CD4-positive, alpha-beta T cell treated with Interleukin-15 for 1 hour (primary cell): ENCODE data around the gene ZFR2.

Experiments used
- DNase-seq: peaks from one replicate; pipeline ENCODE4 v3.0.0-alpha.2; 2020

ZFR2 gene

GRCh38 chr19:3873151-3873550 lies 4.3 kb upstream of the ZFR2 start:
- DNase-seq = no peak

GRCh38 chr19:3867971-3868769 lies 668 bp downstream of the ZFR2 start:
- DNase-seq = no peak

- DNase-seq = no peak
Measured at GRCh38 chr19:3866910-3867638, 1.8 kb downstream of the ZFR2 start.

- no peak for DNase-seq
Measured at GRCh38 chr19:3863648-3864047, 5.2 kb downstream of the ZFR2 start.

GRCh38 chr19:3862826-3863500 lies 5.9 kb downstream of the ZFR2 start:
- DNase-seq = no peak

- no peak for DNase-seq
Measured at GRCh38 chr19:3860499-3860898, 8.3 kb downstream of the ZFR2 start.

GRCh38 chr19:3857449-3858003 lies 11.3 kb downstream of the ZFR2 start:
- DNase-seq = peak; percentile 67

- no peak for DNase-seq
Measured at GRCh38 chr19:3855320-3855719, 13.5 kb downstream of the ZFR2 start.

- peak; percentile 41 for DNase-seq
Measured at GRCh38 chr19:3852614-3853254, 16.1 kb downstream of the ZFR2 start.

GRCh38 chr19:3852177-3852511 lies 16.7 kb downstream of the ZFR2 start:
- no peak for DNase-seq

GRCh38 chr19:3851254-3852176 lies 17.3 kb downstream of the ZFR2 start:
- no peak for DNase-seq

GRCh38 chr19:3850320-3850972 lies 18.4 kb downstream of the ZFR2 start:
- DNase-seq = no peak

- DNase-seq = no peak
Measured at GRCh38 chr19:3849787-3850186, 19.1 kb downstream of the ZFR2 start.

- DNase-seq = peak; percentile 53
Measured at GRCh38 chr19:3849092-3849491, 19.7 kb downstream of the ZFR2 start.

- no peak for DNase-seq
Measured at GRCh38 chr19:3844596-3844995, 24.2 kb downstream of the ZFR2 start.

- no peak for DNase-seq
Measured at GRCh38 chr19:3842948-3843347, 25.9 kb downstream of the ZFR2 start.

GRCh38 chr19:3840804-3841203 lies 28.0 kb downstream of the ZFR2 start:
- no peak for DNase-seq

GRCh38 chr19:3839941-3840340 lies 28.9 kb downstream of the ZFR2 start:
- DNase-seq = no peak

- no peak for DNase-seq
Measured at GRCh38 chr19:3838661-3839060, 30.2 kb downstream of the ZFR2 start.

GRCh38 chr19:3837922-3838321 lies 30.9 kb downstream of the ZFR2 start:
- no peak for DNase-seq

GRCh38 chr19:3837332-3837731 lies 31.5 kb downstream of the ZFR2 start:
- no peak for DNase-seq
